Activated B cell treated with CpG ODN at 0.5 μM for 24 hours (primary cell): Measurements from ENCODE around the gene ATP6V1G2. TPM values are rescaled to one million over a fixed set of nuclear protein-coding genes. Genes with fewer than 3 reads are reported as not detected.
"Not testable (repeated sequence)": the region's sequence is repeated elsewhere in the genome, so short reads cannot be mapped to it uniquely, and the experiment has no call there.

Source experiments
- ATAC-seq: fragments of 200-7000 bp; cut with Tn5 transposase; one replicate; pipeline ENCODE4 v1.10.0; 2021; ENCODE audit warnings: low read depth, mild to moderate bottlenecking, moderate library complexity
- CTCF ChIA-PET: fragments of 350-600 bp; sonication (Branson Sonifier 250); formaldehyde crosslinking; loops from one replicate; lab custom pipeline; 2021; ENCODE audit warnings: antibody characterized with exemption; lab: Charles Lee
- POLR2A ChIA-PET: fragments of 350-600 bp; sonication (Branson Sonifier 250); formaldehyde crosslinking; loops from one replicate; lab custom pipeline; 2021; ENCODE audit warnings: antibody characterized with exemption; lab: Charles Lee
- DNase-seq: peaks from one replicate; pipeline ENCODE4 v3.0.0; 2022
- H3K27ac Mint-ChIP-seq: one replicate; pipeline ENCODE4 v1.8.0; 2020; ENCODE audit warnings: mixed read lengths
- H3K27me3 Mint-ChIP-seq: one replicate; pipeline ENCODE4 v1.8.0; 2021; ENCODE audit warnings: mixed read lengths
- H3K36me3 Mint-ChIP-seq: one replicate; pipeline ENCODE4 v1.8.0; 2021; ENCODE audit warnings: low read depth, mixed read lengths
- H3K4me1 Mint-ChIP-seq: one replicate; pipeline ENCODE4 v1.8.0; 2021; ENCODE audit warnings: mixed read lengths
- H3K4me3 Mint-ChIP-seq: one replicate; pipeline ENCODE4 v1.8.0; 2020; ENCODE audit warnings: mild to moderate bottlenecking, mixed read lengths
- H3K9me3 Mint-ChIP-seq: one replicate; pipeline ENCODE4 v1.8.0; 2020; ENCODE audit warnings: mixed read lengths
- intact Hi-C: fragments of 100-400 bp; cut with micrococcal nuclease; formaldehyde crosslinking; loops from one replicate; pipeline ENCODE4 v1.15.1; 2024
- total RNA-seq: library from RNA; stranded (reverse); gene quantifications from 2 replicates; pipeline ENCODE4 v1.2.3, GENCODE V29; 2022
- TF ChIP-seq, protein P1 (sequence below): fragments of 200-600 bp; IDR thresholded peaks from one replicate; pipeline ENCODE4 v1.8.0; 2022; ENCODE audit warnings: antibody characterized with exemption, mild to moderate bottlenecking

ATP6V1G2 gene
- total RNA-seq, result 1.9 and 3.2 TPM in 2 replicates

- Mint-ChIP-seq H3K36me3 (peaks cover 18% of the 10 kb centered on the region), H3K4me1 (peaks cover 53% of the 10 kb centered on the region)
Measured at GRCh38 chr6:31546339-31546957, at the start of gene ATP6V1G2. ATP6V1G2 (minus strand) TSS chr6:31546608; CDS start chr6:31546559, 49 bp downstream.

GRCh38 chr6:31592396-31592771, 46.0 kb upstream of the ATP6V1G2 start:
- DNase-seq (no peak), ATAC-seq (no peak)
- POLR2A ChIA-PET, result interaction anchor here (0.7 to 26.0 kb wide), 14 partner anchors 16 to 1522 kb away, joined by 3 to 1155 read pairs (median 8); partner anchors contain the start of genes ABHD16A, AIF1, ATP6V1G2 and BAG6
- H3K27ac Mint-ChIP-seq, result peak overlapping the region; percentile 93
- TF ChIP-seq, protein P1, sequence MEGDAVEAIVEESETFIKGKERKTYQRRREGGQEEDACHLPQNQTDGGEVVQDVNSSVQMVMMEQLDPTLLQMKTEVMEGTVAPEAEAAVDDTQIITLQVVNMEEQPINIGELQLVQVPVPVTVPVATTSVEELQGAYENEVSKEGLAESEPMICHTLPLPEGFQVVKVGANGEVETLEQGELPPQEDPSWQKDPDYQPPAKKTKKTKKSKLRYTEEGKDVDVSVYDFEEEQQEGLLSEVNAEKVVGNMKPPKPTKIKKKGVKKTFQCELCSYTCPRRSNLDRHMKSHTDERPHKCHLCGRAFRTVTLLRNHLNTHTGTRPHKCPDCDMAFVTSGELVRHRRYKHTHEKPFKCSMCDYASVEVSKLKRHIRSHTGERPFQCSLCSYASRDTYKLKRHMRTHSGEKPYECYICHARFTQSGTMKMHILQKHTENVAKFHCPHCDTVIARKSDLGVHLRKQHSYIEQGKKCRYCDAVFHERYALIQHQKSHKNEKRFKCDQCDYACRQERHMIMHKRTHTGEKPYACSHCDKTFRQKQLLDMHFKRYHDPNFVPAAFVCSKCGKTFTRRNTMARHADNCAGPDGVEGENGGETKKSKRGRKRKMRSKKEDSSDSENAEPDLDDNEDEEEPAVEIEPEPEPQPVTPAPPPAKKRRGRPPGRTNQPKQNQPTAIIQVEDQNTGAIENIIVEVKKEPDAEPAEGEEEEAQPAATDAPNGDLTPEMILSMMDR, result no peak
- H3K4me1 Mint-ChIP-seq, result peaks cover 86% of the 10 kb centered on the region
- CTCF ChIA-PET, result interaction anchor here (0.6 to 12.8 kb wide), 3 partner anchors 12 to 238 kb away, joined by 4 to 773 read pairs (median 577); partner anchors contain the start of genes ATP6V1G2, DDX39B, LST1 and LTB
- peak overlapping the region; percentile 61 for H3K4me3 Mint-ChIP-seq
- no peaks in the 10 kb centered on the region for H3K27me3 Mint-ChIP-seq
- intact Hi-C loops, result loop anchor here (1.0 kb wide), 1 partner anchor 10 kb away; the partner anchor contains the start of gene LTB
- H3K9me3 Mint-ChIP-seq, result no peaks in the 10 kb centered on the region
- peaks cover 8% of the 10 kb centered on the region for H3K36me3 Mint-ChIP-seq

More at GRCh38 chr6:31546339-31546957, at the start of gene ATP6V1G2:
- CTCF ChIA-PET, result interaction anchor here (0.8 to 25.8 kb wide), 5 partner anchors 32 to 412 kb away, joined by 4 to 773 read pairs (median 4); partner anchors contain the start of genes LST1, LTA, LTB and NCR3
- Mint-ChIP-seq H3K4me3 (peak within 1 kb of the TSS; percentile 93), H3K9me3 (no peaks in the 10 kb centered on the region), H3K27ac (peak within 1 kb of the TSS; percentile 97), H3K27me3 (no peaks in the 10 kb centered on the region)
- POLR2A ChIA-PET, result interaction anchor here (0.6 to 8.7 kb wide), 10 partner anchors 13 to 618 kb away, joined by 3 to 234 read pairs (median 10); partner anchors contain the start of genes APOM, BAG6, C6orf47 and EGFL8
- TF ChIP-seq, protein P1, result peak; percentile 89
- ATAC-seq, result peak; percentile 60
- intact Hi-C loops, result loop anchor here (1.0 to 10.0 kb wide), 6 partner anchors 52 to 648 kb away; partner anchors contain the start of genes EHMT2, GPSM3, PBX2 and VARS1
- peak; percentile 79 for DNase-seq

DNA sequence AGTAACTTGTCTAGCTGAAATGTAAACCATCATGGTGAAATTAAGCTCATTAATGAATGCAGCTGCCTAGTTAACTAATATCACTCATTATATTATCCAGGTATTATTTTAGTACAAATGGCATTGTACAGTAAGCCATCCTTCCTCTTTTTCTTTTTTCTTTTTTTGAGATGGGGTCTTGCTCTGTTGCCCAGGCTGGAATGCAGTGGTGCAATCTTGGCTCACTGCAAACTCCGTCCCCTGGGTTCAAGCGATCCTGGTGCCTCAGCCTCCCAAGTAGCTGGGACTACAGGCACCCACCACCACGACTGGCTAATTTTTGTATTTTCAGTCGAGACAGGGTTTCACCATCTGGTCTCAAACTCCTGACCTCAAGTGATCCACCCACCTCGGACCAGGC, 44.3 kb upstream of the ATP6V1G2 start:
- H3K36me3 Mint-ChIP-seq, H3K4me3 Mint-ChIP-seq, intact Hi-C loops, H3K27me3 Mint-ChIP-seq, ATAC-seq, DNase-seq, H3K9me3 Mint-ChIP-seq: not testable (repeated sequence)
- Mint-ChIP-seq H3K27ac (peak overlapping the region; percentile 30), H3K4me1 (peaks cover 88% of the 10 kb centered on the region)
- POLR2A ChIA-PET, result interaction anchor here (26.0 kb wide), 1 partner anchor 14 kb away, joined by 1155 read pairs; the partner anchor contains the start of genes LST1, LTA, LTB and TNF
- CTCF ChIA-PET, result interaction anchor here (0.8 to 25.7 kb wide), 2 partner anchors 8 to 37 kb away, joined by 3 to 611 read pairs; partner anchors contain the start of genes ATP6V1G2, DDX39B and NFKBIL1

DNA sequence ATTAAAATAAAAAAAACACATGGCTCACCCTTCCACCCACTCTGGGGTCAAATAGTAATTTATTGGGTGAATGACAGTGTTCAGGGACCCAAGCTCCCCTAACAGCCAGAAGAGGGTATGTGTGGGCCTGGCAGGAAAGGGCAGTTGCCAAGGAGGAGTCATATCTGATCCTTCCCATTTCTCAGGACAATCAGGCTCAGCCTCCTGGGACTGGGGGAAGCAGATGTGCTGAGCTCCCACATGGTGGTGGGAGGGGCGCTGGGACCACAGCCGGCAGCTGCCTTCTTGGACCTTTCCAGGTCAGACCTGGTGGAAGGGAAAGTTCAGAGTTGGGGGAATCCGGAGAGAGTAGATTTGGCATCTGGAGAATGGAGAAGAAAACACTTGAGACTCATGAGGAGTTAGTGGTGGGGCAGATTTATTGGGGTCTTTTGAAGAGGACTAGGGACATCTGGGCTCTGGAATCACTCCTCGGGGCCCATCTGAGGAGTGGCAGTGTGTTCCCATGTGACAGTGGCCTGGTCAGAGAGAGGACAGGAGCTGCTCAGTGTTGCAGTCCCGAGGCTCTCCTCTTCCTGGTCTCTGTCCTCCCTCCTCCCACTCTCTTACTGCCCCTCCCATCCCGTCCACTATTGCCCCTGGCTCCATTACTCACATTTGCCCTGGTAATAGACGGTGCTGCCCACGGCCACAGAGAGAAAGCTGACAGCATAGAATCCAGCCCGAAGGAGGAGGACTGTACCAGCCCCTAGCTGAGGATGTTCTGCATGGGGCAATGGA, 42.7 kb upstream of the ATP6V1G2 start:
- TF ChIP-seq, protein P1, result no peak
- H3K9me3 Mint-ChIP-seq, result no peaks in the 10 kb centered on the region
- no peak overlapping the region for H3K4me3 Mint-ChIP-seq
- H3K4me1 Mint-ChIP-seq, result peaks cover 94% of the 10 kb centered on the region
- H3K27me3 Mint-ChIP-seq, result no peaks in the 10 kb centered on the region
- intact Hi-C loops, result no loop called here
- ChIA-PET CTCF (interaction anchor here (0.8 to 25.7 kb wide), 5 partner anchors 9 to 207 kb away, joined by 3 to 611 read pairs (median 4); partner anchors contain the start of genes ATP6V1G2, DDX39B, NFKBIL1 and TNF), POLR2A (interaction anchor here (25.3 to 26.0 kb wide), 2 partner anchors 2 to 12 kb away, joined by 1155 read pairs; partner anchors contain the start of genes LST1, LTA, LTB and NCR3)
- DNase-seq (no peak), ATAC-seq (no peak)
- peaks cover 8% of the 10 kb centered on the region for H3K36me3 Mint-ChIP-seq
- peak overlapping the region; percentile 76 for H3K27ac Mint-ChIP-seq
